HG02852 (cell line): ENCODE measurements around the gene POU2AF2.
"Not testable (repeated sequence)": the region's sequence is repeated elsewhere in the genome, so short reads cannot be mapped to it uniquely, and the experiment has no call there.

Experiments used
- ATAC-seq: cut with Tn5 transposase; IDR thresholded peaks from one replicate; pipeline ENCODE4 v1.9.1; 2021; ENCODE audit warnings: mild to moderate bottlenecking, moderate library complexity; ENCODE audit not compliant: unreplicated experiment

Gene POU2AF2

DNA sequence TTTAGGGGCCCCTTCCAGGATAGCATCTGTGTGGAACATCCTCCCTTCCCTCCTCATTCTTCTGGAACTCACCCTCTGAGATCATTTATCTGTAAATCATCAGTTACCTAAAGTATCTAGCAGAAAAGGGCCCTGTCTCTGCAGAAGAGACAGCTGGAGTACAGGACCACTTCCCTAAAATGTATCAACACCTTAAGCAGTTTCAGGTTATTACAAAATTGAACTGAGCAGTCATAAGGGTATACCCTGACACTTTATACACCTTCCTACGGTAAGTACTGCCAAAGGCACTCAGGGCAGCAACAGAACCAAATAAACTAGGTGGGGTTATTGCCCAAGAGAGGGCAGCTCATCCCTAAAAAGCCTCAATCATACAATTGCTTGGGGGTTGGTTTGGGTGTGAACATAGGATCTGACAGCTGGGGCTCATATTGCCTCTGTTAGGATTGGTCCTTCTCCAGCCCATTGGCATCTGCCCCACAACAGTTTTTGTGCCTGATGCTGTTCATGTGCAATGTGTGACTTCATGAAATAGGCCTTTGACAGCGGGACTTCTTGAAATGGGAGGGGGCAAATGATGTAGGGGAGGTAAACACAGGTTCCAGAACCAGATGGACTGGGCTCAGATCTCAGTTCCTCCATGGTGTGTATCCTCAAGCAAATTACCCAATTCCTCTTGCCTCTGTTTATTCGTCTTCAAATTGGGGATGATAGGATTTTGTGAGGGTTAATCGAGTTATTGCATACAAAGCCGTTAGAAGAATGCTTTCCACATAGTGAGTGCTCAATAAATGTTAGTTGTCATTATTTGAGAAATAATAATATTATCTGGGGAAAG, 55.7 kb downstream of the POU2AF2 start:
- ATAC-seq, result no peak

DNA sequence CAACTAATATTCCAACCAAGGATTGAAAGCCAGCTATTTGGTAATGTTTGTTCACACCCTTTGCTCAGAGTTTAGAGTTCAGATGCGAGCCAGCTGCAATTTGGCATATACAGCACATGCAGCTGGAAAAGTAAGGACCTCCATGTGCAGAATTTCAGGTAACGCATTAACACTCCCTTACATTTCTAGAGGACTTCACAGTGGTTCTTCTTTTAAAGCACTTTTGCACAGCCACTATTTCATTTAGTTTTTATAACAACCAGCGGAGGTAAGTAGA, 56.3 kb downstream of the POU2AF2 start:
- no peak for ATAC-seq

DNA sequence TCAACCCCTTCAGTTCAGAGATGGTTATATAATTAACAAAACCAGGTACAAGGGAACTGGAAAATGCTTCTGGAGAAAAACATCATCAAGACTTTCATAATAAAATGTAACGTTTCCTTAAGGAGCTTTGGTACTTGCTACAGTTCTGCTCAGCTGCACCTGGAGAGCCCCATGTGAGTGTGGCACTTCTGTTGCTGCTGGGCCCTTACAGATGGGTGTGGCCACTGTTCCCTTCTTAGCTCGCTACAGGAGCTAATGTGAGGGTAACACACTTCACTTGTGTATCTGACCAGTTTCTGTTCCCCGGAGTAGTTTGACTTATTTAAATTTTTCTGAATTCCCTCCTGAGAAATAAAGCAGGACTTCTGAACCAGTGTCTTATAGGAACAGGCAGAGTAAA, 56.8 kb downstream of the POU2AF2 start:
- ATAC-seq, result no peak

DNA sequence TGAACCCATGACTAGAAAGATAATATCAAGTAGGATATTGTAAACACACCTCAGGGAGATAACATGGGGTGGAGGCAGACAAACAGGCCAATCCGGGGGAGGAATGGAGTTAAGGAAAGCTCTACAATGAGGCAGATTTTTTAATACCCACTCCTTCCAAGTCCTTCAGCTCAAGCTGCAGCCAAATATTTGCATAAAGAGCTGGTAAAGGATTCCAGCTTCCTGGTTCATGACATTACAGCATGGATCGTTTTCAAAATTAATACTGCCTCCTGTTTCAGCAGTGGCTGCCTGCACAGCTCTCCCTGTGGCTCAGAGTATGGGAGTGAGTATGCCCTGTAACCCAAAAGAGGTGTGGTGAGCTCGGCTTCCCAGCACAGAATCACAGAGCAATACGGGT, 57.9 kb downstream of the POU2AF2 start:
- no peak for ATAC-seq

DNA sequence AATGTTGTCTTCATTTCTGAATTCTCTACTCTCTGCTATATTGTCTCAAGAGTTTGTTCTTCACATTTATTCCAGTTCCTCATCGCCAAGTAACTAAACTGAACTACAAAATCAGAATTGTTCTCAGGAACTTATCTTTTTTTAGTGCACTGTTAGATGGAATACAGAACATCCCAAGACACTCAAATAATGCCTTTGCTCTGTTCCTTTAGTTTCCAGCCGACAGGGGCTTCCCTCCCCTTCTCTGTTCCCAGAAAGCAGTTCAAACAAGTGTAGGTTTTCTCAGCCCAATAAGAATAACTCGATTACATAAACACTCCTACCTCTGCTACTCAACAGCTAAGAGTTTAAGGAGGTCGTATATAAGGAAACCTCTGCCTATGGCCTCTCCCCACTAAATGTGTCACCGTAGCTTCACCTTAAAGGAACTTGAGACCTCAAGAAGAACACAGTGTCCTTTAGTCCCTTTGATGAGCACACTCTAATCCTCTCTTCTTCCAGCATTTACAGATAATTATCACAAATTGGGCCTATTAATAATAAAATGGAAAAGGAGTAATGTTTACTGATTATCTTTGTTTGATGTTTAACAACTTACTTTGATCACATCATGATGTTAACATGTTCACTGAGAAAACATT, 59.8 kb downstream of the POU2AF2 start:
- no peak for ATAC-seq

DNA sequence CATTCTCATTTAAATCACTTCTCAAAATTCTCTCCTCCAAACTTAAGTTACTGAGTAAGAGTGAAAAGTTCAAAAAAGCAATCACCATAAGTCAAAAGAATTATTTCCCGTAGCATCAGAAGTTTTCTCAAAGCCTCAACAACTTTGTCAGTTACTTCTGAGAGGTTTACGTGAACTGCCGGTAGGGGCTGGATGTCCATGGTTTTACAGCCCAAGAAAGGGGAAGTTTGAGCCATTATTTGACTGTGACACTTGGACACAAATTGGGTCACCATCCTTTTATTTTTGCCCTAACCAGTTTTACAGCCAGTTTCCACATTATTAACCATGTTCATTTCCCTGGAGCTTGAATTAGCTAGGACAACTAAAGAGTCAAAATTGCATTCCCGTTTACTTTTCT, 60.4 kb downstream of the POU2AF2 start:
- no peak for ATAC-seq

DNA sequence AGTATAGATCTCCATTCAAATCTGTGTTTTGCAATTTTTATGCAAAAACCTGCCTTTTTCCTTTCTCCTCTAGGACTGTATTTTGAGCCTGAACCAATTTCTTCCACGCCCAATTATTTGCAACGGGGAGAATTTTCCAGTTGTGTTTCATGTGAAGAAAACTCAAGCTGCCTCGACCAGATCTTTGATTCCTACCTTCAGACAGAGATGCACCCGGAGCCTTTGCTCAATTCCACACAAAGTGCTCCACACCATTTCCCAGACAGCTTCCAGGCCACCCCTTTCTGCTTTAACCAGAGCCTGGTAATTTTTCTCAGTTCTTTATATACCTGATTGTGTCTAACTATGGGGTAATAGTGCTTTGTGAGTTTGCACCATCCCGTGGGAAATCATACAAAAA, 60.8 kb downstream of the POU2AF2 start:
- no peak for ATAC-seq

DNA sequence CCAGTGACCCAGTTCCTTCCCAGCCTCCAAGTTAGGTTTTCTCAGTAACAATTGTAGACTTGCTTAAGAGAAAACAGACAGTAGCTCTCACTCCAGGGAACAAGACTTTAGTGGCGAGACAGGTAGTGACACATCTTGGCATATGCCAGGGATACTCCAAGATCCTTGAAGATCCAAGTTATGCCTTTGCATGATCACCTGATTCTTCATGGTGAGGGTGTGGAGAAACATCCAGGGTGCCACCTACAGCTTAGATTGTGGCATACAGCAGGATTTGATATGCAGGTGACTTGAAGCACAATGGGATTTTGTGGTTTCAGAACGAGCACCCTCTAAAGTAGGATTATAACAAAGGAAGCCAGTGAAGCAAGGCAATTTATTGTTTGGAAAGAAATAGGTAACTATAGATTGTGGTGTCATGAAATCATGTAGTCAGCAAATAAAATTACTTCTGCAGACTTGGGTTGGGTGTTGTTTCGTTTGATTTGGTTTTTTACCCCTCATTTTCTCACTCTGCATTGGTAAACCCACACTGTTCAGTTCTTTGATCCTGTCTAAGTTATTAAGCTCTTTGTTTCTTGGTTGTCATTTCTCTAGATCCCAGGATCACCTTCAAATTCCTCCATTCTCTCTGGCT, 62.1 kb downstream of the POU2AF2 start:
- no peak for ATAC-seq

DNA sequence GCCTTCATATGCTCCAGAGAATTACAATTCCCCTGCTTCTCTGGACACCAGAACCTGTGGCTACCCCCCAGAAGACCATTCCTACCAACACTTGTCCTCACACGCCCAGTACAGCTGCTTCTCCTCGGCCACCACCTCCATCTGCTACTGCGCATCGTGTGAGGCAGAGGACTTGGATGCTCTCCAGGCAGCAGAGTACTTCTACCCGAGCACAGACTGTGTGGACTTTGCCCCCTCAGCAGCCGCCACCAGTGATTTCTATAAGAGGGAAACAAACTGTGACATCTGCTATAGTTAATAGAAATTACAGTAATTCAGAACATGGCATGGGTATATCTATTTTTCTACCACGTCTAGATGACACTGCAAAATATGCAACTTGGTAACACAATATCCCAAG, 62.6 kb downstream of the POU2AF2 start:
- ATAC-seq, result no peak

DNA sequence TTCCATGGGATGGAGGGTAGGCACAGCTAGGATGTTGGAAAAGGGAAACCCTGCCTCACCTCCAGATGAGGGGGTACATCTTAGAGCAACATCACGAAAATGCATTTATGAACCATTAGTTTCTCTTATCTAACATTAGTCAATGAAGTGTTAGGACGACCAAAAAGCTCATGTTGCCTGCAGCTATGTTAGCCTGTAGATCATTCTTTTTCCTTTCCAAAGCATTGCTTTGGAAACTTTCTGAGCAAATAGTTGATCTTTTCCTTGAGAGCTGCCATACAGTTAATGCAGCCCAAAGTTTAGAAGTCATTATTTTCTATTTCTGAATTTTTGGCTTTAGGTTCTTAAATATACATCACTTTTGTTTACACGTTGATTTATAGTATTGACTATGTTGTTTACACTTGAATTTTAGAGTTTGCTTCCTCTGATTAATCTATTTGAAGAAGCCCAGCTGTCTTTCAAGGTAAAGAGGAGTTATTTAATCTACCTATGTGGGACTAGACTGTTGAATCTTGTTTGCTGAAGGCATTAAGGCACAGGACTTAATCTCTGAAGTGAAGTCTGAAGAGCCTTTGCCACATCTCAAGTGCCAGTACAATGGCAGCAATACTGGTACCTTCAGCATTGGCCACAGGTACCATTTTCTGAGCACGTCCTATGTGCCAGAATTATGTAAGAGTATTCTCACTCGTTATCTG, 63.8 kb downstream of the POU2AF2 start:
- no peak for ATAC-seq

DNA sequence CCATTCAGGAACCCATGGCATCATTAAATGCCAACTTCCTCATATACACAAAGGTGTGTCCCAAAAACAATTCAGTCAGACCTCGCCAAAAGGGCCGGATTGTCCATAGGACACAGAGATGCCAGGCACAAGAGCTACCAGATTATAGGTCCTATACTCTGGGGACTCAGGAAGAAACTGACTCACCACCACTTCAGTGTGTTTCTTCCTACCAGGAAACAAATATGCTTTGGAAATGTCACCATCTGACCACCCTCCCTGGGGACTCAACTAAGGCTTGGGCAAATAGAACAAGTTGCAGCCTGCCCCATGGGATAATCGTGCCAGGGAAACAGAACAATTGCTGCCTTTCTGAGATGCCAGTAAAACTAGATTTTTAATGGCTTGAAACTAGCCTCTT, 64.6 kb downstream of the POU2AF2 start:
- ATAC-seq, result no peak

DNA sequence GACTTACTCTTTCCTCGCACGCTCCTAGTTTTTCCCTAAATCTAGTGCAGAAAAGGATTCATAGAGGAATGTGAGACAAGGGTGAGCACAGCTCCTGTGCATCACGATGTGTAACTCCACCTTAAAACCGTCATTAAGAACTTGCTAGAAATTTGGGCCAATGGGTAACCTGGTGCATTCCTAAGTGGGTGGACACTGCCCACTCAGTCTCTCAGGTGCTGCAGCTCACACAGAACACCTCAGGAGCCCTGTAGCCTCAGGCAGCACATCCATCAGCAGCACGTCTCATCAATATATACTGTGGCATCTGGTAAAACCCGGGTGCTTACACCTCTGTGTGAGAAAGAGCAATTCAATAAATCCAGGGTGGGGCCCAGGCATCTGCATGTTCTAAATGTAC, 65.2 kb downstream of the POU2AF2 start:
- ATAC-seq, result no peak

DNA sequence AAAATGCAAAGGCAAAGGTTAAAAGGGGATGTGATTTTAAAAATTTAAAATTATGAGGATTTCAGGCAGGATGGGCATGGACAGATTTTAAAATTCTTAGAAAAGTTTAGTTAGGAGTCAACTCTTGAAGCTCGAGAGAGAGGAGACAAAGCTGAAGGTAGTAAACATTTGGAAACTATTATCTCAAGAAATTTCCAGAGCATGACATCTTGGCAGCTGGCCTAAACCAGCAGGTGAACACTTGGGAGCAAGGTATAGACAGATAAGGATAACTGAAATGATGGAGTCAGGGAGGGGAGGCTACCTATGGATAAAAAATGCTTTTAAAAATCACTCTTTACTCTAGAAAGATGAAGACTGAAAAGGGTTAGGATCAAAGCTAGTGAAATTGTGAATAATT, 66.6 kb downstream of the POU2AF2 start:
- no peak for ATAC-seq

DNA sequence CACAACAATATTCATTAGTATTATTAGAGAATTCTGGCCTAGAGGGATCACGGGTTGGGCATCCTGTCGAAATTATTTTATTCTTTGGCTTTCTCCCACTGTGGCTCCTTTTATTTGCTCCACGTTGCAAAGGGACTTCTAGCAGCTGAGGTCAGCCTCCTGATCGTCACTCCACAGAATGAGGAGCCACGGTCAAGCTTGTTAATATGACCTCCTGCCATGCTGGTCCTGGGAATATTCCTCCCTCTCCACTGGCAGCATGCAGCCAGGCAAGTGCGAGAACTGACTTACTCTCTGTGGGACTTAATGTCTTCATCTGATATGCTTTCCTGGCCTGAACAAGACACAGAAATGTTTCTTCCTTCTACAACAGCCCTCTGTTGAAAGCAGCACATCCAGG, 73.8 kb downstream of the POU2AF2 start:
- ATAC-seq, result no peak

DNA sequence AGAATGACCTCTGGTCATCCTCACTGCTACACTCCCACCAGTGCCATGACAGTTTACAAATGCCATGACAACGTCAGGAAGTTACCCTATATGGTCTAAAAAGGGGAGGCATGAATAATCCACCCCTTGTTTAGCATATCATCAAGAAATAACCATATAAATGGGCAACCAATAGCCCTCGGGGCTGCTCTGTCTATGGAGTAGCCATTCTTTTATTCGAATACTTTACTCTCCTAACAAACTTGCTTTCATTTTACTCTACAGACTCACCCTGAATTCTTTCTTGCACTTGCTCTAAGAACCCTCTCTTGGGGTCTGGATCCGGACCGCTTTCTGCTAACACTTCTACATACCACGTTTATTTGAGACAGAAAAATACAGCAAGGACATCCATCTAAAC, 74.7 kb downstream of the POU2AF2 start:
- not testable (repeated sequence) for ATAC-seq

DNA sequence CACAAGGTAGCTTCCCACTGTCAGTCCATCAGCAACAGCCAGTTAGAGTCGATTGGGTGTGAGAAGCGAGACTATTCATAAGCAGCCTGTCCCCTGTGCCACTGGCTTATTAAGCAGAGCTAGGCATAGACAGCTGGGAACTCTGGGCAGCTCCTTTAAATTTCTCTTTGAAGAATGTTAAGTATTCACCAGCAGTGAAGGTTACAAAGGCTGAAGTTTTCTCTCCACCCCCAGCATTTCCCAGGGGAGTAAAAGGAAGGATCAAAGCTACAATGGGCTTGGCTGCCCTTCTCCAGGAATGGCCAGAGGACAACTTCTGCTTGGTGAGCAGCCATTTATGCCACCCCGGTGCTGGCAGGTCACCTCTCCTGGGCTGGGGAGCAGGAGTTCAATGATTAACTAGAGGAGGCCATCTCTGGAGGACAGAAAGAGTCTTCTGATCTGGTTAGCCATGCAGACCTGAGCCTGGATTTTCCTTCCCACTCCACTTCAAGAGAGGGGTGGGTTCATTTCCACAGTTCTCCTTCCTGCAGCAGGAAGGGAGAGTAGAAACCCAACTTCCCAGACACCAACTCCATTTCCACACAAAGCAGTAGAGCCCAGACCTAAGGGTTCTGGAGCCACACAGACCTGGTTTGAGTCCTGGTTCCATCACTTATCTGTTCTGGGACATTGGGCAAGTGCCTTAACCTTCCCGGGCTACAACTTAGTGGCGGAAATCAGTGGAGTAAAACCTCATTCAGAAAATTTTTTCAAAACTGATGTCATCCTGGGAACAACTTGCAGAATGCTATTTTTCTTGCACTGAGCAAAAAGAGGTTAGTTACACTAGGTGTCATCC, 75.4 kb downstream of the POU2AF2 start:
- no peak for ATAC-seq

DNA sequence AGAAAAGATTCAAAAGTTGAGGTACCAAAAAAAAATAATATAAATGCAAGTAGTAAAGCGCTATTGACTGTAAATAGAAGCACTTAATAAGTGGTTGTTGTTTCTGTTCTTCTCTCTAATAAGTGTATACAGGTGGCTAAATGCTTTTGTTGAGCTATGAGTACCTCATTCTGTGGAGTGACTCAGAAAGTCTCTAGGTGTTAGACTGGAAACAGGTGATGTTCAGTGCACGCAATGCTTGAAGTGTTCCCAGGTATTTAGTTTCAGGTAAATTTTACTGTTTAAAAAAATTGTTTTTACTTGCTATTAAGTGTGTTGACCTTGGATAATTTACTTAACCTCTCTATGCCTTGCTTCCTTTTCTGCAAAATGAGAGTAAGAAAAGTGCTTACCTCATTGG, 77.0 kb downstream of the POU2AF2 start:
- no peak for ATAC-seq

DNA sequence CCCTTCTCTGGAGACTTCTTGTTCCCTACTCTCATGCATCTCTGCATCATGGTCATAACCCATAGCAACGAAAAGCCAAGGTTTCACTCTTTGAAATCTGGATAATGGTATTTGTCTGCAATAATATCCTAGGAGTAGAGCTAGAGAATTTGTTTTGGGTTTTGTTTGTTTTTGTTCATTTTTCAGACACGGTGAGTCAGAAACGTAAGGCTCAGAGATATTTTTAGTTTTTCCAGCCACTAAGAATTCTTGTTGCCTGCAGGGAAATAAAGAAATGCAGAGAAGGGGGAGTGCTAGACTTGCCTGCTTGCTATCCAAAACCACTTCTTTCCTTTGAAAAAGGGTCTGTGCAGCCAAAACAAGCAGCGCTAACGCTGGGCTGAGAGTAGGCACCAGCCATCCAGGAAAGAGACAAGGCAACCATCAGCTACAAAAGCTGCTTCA, 78.8 kb downstream of the POU2AF2 start:
- no peak for ATAC-seq

DNA sequence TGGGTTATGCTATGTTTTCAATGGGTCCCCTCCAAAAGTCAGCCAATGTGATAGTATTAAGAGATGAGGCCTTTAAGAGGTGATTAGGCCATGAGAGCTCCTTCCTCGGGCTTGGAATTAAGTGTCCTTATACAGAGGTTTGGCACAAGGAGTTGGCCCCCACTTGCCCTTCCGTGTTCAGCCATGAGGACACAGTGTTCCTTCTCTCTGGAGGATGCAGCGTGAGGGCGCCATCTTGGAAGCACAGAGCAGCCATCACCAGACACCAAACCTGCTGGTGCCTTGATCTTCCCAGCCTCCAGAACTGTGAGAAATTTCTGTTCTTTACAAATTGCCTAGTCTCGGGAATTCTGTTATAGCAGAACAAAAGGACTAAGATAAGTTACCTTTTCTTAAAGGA, 79.7 kb downstream of the POU2AF2 start:
- no peak for ATAC-seq

DNA sequence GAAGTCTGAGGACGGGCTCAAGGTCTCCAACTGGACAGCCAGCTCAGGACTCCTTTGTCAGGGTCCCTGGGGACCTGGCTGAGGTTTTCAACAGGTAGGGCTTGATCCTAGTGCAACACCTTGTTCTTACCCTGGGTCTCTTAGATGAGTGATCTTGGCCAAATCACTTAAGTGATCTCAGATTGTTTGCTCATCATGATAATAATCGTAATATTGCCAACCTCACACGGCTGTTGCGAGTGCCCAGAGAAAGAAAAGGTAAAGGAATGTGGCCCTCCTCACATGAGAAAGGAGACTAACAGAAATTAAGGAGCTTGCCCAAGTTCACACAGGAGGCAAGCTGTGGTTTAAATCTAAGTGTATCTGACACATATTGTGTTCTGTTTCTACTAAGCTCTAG, 81.3 kb downstream of the POU2AF2 start:
- no peak for ATAC-seq
